Glutamatergic neuron (in vitro differentiated cells): Measurements from ENCODE around the gene ZDHHC24. TPM values are rescaled to one million over a fixed set of nuclear protein-coding genes. Genes with fewer than 3 reads are reported as not detected.

Experiments used
- DNase-seq: peaks from one replicate; pipeline ENCODE4 v3.0.0; 2022
- H3K27ac Mint-ChIP-seq: one replicate; pipeline ENCODE4 v1.8.0; 2020; ENCODE audit warnings: mild to moderate bottlenecking, mixed read lengths, inconsistent platforms; ENCODE audit not compliant: unreplicated experiment
- H3K27me3 Mint-ChIP-seq: one replicate; pipeline ENCODE4 v1.8.0; 2020; ENCODE audit warnings: mild to moderate bottlenecking, moderate library complexity, mixed read lengths, inconsistent platforms; ENCODE audit not compliant: unreplicated experiment
- H3K36me3 Mint-ChIP-seq: one replicate; pipeline ENCODE4 v1.8.0; 2020; ENCODE audit warnings: mild to moderate bottlenecking, mixed read lengths, inconsistent platforms; ENCODE audit not compliant: unreplicated experiment
- H3K4me1 Mint-ChIP-seq: one replicate; pipeline ENCODE4 v1.8.0; 2020; ENCODE audit warnings: mild to moderate bottlenecking, low read depth, mixed read lengths, inconsistent platforms; ENCODE audit not compliant: unreplicated experiment
- H3K4me3 Mint-ChIP-seq: one replicate; pipeline ENCODE4 v1.8.0; 2020; ENCODE audit warnings: mild to moderate bottlenecking, mixed read lengths, inconsistent platforms; ENCODE audit not compliant: unreplicated experiment
- H3K9me3 Mint-ChIP-seq: one replicate; pipeline ENCODE4 v1.8.0; 2020; ENCODE audit warnings: mild to moderate bottlenecking, moderate library complexity, mixed read lengths, inconsistent platforms; ENCODE audit not compliant: unreplicated experiment
- CTCF ChIP-seq: fragments of 200-600 bp; sonication (generic); IDR thresholded peaks from one replicate; pipeline ENCODE4 v1.5.0; 2021; ENCODE audit not compliant: partially characterized antibody, unreplicated experiment
- total RNA-seq: library from RNA; stranded (reverse); fragmentation: NEBNext Ultra II Directional; extraction: Animal tissue kit (Norgen Biotek cat#: 25700); gene quantifications from one replicate; pipeline ENCODE4 v1.2.1, GENCODE V29; 2021; ENCODE audit not compliant: unreplicated experiment

Gene ZDHHC24
- total RNA-seq, 1 donor from 2014 or later, result 11.5 TPM

GRCh38 chr11:66556086-66556485 is 10.2 kb upstream of the ZDHHC24 start:
- Mint-ChIP-seq H3K27me3 (peaks cover 6% of the 10 kb centered on the region), H3K4me1 (peaks cover under 1% of the 10 kb centered on the region), H3K4me3 (no peak overlapping the region), H3K9me3 (peaks cover 5% of the 10 kb centered on the region), H3K36me3 (no peaks in the 10 kb centered on the region), H3K27ac (no peak overlapping the region)
- no peak for TF ChIP-seq CTCF
- no peak for DNase-seq

GRCh38 chr11:66555416-66555815 is 9.6 kb upstream of the ZDHHC24 start:
- H3K27me3 Mint-ChIP-seq, result peaks cover 3% of the 10 kb centered on the region
- H3K4me3 Mint-ChIP-seq, result no peak overlapping the region
- no peaks in the 10 kb centered on the region for H3K4me1 Mint-ChIP-seq
- no peak for TF ChIP-seq CTCF
- DNase-seq, result no peak
- no peaks in the 10 kb centered on the region for H3K36me3 Mint-ChIP-seq
- H3K9me3 Mint-ChIP-seq, result peaks cover 5% of the 10 kb centered on the region
- H3K27ac Mint-ChIP-seq, result no peak overlapping the region

DNA sequence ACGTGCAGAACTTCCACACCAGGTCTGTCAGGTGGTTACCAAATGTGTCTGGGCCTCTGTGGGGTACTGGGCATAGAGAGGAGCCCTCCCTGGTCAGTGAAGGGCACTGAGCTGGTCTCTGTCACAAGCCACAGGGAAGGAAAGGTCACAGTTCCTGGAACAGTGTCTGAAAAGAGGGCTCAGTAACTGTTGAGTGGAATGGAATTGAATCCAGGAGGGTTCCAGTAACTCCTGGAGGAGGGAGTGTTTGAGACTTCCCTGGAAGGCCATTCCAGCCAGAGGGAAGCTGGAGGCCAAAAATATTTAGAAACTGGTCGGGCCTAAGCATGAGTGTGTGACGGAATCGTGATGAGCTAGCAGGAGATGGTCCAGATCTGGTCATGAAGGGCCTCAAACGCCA is 8.8 kb upstream of the ZDHHC24 start:
- Mint-ChIP-seq H3K36me3 (no peaks in the 10 kb centered on the region), H3K9me3 (peaks cover 5% of the 10 kb centered on the region), H3K4me3 (no peak overlapping the region), H3K27ac (no peak overlapping the region), H3K27me3 (peaks cover 7% of the 10 kb centered on the region), H3K4me1 (no peaks in the 10 kb centered on the region)
- TF ChIP-seq CTCF, result no peak
- no peak for DNase-seq

GRCh38 chr11:66550887-66551286 is 5.0 kb upstream of the ZDHHC24 start:
- no peak for TF ChIP-seq CTCF
- Mint-ChIP-seq H3K4me1 (peaks cover 14% of the 10 kb centered on the region), H3K27ac (no peak overlapping the region), H3K9me3 (peaks cover 1% of the 10 kb centered on the region), H3K4me3 (no peak overlapping the region), H3K27me3 (peaks cover 12% of the 10 kb centered on the region), H3K36me3 (no peaks in the 10 kb centered on the region)
- DNase-seq, result no peak

DNA sequence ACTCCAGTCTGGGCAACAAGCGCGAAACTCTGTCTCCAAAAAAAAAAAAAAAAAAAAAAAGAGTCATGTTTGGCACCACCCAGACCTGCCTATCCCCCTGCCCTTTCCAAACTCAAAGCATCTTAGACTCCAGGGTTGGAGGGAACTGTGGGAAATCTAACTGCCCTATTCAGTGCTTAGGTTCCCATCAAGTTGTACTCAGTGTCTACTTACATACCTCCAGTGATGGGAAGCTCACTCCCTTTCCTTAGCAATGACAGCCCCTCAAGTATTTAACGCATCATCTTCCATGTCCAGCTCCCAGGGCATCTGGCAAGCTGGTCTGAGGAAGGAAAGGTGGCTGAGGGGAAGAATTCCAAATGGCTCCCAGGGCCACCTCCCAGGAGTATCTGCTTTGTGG is 3.8 kb upstream of the ZDHHC24 start:
- DNase-seq, result no peak
- peaks cover 1% of the 10 kb centered on the region for H3K9me3 Mint-ChIP-seq
- no peak overlapping the region for H3K27ac Mint-ChIP-seq
- TF ChIP-seq CTCF, result no peak
- no peaks in the 10 kb centered on the region for H3K36me3 Mint-ChIP-seq
- peaks cover 9% of the 10 kb centered on the region for H3K27me3 Mint-ChIP-seq
- peaks cover 17% of the 10 kb centered on the region for H3K4me1 Mint-ChIP-seq
- no peak overlapping the region for H3K4me3 Mint-ChIP-seq
